ENCODE data around the gene TUBGCP3. TPM values are rescaled to one million over a fixed set of nuclear protein-coding genes. Genes with fewer than 3 reads are reported as not detected.

The TUBGCP3 gene
- total RNA-seq, 1 experiment from 2014 or later = 51.4 TPM

DNA sequence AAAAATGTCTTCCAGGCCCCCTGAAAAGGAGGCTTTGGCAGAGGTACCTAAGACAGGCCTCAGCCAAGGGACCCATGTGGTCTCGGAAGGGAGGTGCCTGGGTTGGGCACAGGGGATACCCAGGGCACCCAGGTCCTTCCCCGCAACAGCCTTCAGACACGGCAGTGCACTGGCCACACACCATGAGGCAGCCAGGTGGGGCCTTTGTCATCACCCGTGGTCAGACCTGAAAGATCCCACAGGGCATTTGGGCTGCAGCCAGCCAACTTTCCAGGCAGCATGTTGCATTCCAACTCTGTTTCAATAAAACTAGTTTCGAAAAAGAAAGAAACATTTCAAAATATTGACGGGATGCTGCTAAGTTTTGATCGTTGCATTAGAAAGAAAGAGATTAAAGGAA, 4.7 kb upstream of the TUBGCP3 start:
- H2AFZ ChIP-seq (ENCODE audit: low read depth, low read length, poor library complexity, severe bottlenecking) = no peak overlapping the region
- no peak overlapping the region for H3K4me2 ChIP-seq (ENCODE audit: low read length)
- H3K9ac ChIP-seq (ENCODE audit: low read length) = no peak overlapping the region
- H3K4me3 ChIP-seq (replicated peaks in 1 of 2; ENCODE audit: low read depth in 1 of 2, low read length in 2 of 2) = no peak overlapping the region
- no peaks in the 10 kb centered on the region for H3K9me3 ChIP-seq (ENCODE audit: control insufficient read depth in 1 of 2, insufficient read depth in 1 of 2, low read depth in 1 of 2, low read length in 2 of 2)
- TF ChIP-seq YY1 (IDR thresholded peaks at IDR 0.05; ENCODE audit: extremely low read depth, insufficient replicate concordance, low read depth, low read length) (no peak), FOSL1 (IDR thresholded peaks at IDR 0.05; ENCODE audit: low read depth) (no peak), EGR1 (IDR thresholded peaks at IDR 0.05; ENCODE audit: low read depth) (no peak), JUND (IDR thresholded peaks at IDR 0.05) (no peak), SIN3A (IDR thresholded peaks at IDR 0.05; ENCODE audit: low read depth) (no peak), SRF (IDR thresholded peaks at IDR 0.05; ENCODE audit: low read depth) (no peak), ZFX (IDR thresholded peaks at IDR 0.05) (no peak), EZH2phosphoT487 (IDR thresholded peaks at IDR 0.05; ENCODE audit: borderline replicate concordance) (no peak)
- TF ChIP-seq, protein P1, sequence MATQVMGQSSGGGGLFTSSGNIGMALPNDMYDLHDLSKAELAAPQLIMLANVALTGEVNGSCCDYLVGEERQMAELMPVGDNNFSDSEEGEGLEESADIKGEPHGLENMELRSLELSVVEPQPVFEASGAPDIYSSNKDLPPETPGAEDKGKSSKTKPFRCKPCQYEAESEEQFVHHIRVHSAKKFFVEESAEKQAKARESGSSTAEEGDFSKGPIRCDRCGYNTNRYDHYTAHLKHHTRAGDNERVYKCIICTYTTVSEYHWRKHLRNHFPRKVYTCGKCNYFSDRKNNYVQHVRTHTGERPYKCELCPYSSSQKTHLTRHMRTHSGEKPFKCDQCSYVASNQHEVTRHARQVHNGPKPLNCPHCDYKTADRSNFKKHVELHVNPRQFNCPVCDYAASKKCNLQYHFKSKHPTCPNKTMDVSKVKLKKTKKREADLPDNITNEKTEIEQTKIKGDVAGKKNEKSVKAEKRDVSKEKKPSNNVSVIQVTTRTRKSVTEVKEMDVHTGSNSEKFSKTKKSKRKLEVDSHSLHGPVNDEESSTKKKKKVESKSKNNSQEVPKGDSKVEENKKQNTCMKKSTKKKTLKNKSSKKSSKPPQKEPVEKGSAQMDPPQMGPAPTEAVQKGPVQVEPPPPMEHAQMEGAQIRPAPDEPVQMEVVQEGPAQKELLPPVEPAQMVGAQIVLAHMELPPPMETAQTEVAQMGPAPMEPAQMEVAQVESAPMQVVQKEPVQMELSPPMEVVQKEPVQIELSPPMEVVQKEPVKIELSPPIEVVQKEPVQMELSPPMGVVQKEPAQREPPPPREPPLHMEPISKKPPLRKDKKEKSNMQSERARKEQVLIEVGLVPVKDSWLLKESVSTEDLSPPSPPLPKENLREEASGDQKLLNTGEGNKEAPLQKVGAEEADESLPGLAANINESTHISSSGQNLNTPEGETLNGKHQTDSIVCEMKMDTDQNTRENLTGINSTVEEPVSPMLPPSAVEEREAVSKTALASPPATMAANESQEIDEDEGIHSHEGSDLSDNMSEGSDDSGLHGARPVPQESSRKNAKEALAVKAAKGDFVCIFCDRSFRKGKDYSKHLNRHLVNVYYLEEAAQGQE (IDR thresholded peaks at IDR 0.05; ENCODE audit: low read depth) = no peak
- TF ChIP-seq, protein P2, sequence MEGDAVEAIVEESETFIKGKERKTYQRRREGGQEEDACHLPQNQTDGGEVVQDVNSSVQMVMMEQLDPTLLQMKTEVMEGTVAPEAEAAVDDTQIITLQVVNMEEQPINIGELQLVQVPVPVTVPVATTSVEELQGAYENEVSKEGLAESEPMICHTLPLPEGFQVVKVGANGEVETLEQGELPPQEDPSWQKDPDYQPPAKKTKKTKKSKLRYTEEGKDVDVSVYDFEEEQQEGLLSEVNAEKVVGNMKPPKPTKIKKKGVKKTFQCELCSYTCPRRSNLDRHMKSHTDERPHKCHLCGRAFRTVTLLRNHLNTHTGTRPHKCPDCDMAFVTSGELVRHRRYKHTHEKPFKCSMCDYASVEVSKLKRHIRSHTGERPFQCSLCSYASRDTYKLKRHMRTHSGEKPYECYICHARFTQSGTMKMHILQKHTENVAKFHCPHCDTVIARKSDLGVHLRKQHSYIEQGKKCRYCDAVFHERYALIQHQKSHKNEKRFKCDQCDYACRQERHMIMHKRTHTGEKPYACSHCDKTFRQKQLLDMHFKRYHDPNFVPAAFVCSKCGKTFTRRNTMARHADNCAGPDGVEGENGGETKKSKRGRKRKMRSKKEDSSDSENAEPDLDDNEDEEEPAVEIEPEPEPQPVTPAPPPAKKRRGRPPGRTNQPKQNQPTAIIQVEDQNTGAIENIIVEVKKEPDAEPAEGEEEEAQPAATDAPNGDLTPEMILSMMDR (IDR thresholded peaks at IDR 0.05 in 2 of 3, conservative IDR thresholded peaks at IDR 0.05 in 1 of 3; ENCODE audit: borderline replicate concordance in 1 of 3, insufficient read depth in 1 of 3, low read depth in 2 of 3, low read length in 2 of 3) = no peak
- TF ChIP-seq, protein P3, sequence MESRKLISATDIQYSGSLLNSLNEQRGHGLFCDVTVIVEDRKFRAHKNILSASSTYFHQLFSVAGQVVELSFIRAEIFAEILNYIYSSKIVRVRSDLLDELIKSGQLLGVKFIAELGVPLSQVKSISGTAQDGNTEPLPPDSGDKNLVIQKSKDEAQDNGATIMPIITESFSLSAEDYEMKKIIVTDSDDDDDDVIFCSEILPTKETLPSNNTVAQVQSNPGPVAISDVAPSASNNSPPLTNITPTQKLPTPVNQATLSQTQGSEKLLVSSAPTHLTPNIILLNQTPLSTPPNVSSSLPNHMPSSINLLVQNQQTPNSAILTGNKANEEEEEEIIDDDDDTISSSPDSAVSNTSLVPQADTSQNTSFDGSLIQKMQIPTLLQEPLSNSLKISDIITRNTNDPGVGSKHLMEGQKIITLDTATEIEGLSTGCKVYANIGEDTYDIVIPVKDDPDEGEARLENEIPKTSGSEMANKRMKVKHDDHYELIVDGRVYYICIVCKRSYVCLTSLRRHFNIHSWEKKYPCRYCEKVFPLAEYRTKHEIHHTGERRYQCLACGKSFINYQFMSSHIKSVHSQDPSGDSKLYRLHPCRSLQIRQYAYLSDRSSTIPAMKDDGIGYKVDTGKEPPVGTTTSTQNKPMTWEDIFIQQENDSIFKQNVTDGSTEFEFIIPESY (IDR thresholded peaks at IDR 0.05; ENCODE audit: extremely low read depth, insufficient replicate concordance, low read length) = no peak
- peaks cover 2% of the 10 kb centered on the region; the same call in 1 of the 2 replicates for H3K79me2 ChIP-seq (ENCODE audit: insufficient read depth, low read length)
- ATAC-seq (no peak), DNase-seq (ENCODE audit: low read depth, low spot score) (no peak)
- H3K27me3 ChIP-seq (ENCODE audit: insufficient read depth, low read length) = 0 out of 2 replicates have a peak, but pooled peaks cover 5% of the 10 kb centered on the region
- BruUV-seq (replicated peaks) = no TSS peak
- H3K36me3 ChIP-seq (ENCODE audit: control insufficient read depth in 1 of 2, insufficient read depth in 2 of 2, low read length in 2 of 2) = no peaks in the 10 kb centered on the region
- intact Hi-C loops (cut with micrococcal nuclease) = no loop called here
- no peak overlapping the region for H3K27ac ChIP-seq (ENCODE audit: low read depth, low read length)
- H3K4me1 ChIP-seq (ENCODE audit: control insufficient read depth in 1 of 2, insufficient read depth in 2 of 2, low read length in 2 of 2) = peaks cover 8 to 12% of the 10 kb centered on the region in 2 experiments
- ChIA-PET RAD21 (ENCODE audit: low non-redundant PET in 1 of 2, low total read pairs in 2 of 2, uncharacterized antibody in 2 of 2, unreplicated experiment in 2 of 2) (no interaction called here), POLR2A (no interaction called here), CTCF (no interaction called here)
- H4K20me1 ChIP-seq (ENCODE audit: insufficient read depth) = no peaks in the 10 kb centered on the region
- H3K9me2 ChIP-seq (ENCODE audit: insufficient read depth) = no peaks in the 10 kb centered on the region

Measured in HCT116 (cell line).